ENCODE results near the gene AHSP. TPM values are rescaled to one million over a fixed set of nuclear protein-coding genes. Genes with fewer than 3 reads are reported as not detected.

Gene AHSP
- total and polyA plus RNA-seq, 2 of the 4 experiments (the other 2 are of a cell fraction) = not detected

DNA sequence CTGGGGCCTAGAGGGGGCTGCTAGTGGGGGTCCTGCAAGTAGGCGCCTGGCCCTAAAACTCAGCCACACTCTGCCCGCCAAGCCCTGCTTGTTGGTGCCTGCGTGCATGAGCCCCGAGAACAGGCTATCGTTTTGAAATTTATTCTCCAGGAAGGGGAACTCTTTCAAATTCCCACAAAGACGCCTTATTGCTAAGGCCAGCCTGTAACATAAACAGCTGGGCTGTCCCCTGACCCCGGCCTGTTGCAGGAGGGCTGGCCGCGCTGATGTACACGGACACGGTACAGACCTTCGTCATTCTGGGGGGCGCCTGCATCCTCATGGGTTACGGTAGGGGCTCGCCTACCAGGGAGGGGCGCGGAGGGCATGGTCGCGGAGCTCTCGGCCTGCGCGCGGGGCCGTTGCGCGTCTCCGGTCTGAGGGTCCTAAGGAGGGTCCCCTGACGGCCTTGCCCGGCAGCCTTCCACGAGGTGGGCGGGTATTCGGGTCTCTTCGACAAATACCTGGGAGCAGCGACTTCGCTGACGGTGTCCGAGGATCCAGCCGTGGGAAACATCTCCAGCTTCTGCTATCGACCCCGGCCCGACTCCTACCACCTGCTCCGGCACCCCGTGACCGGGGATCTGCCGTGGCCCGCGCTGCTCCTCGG, 40.5 kb upstream of the AHSP start:
- peak overlapping the region; percentile 89 for H3K4me2 ChIP-seq (ENCODE audit: low read depth, low read length)
- H2AFZ ChIP-seq (replicated peaks; ENCODE audit: low read length, poor library complexity) = peak overlapping the region; percentile 87
- no peak for DNase-seq
- H3K9ac ChIP-seq (ENCODE audit: low read depth, low read length) = peak overlapping the region; percentile 7; the same call in 1 of the 2 replicates
- no peak overlapping the region for H3K4ac ChIP-seq (ENCODE audit: low read depth, low read length)
- H3K14ac ChIP-seq (replicated peaks; ENCODE audit: low read depth, low read length) = no peak overlapping the region
- H2BK15ac ChIP-seq (ENCODE audit: low read depth, low read length) = no peak overlapping the region
- peaks cover 18% of the 10 kb centered on the region; the same call in 1 of the 2 replicates for H3K36me3 ChIP-seq (ENCODE audit: control insufficient read depth, insufficient read depth, low read length)
- H3K18ac ChIP-seq (ENCODE audit: low read depth, low read length) = no peak overlapping the region
- in situ Hi-C loops (cut with MboI; ENCODE audit: low sequenced_read_pairs) (no loop called here), intact Hi-C loops (cut with micrococcal nuclease) (no loop called here), dilution Hi-C loops (cut with HindIII; ENCODE audit: low sequenced_read_pairs, unreplicated experiment) (no loop called here)
- H3K27ac ChIP-seq (ENCODE audit: insufficient read depth, low read length) = no peak overlapping the region
- H4K8ac ChIP-seq (ENCODE audit: low read depth in 2 of 2, low read length in 2 of 2) = no peak overlapping the region
- TF ChIP-seq CEBPB (IDR thresholded peaks at IDR 0.05; ENCODE audit: low read depth, low read length) (no peak), NFE2L2 (IDR thresholded peaks at IDR 0.05; ENCODE audit: low read depth, low read length) (no peak), RCOR1 (IDR thresholded peaks at IDR 0.05; ENCODE audit: insufficient replicate concordance, low read length) (no peak), RAD21 (IDR thresholded peaks at IDR 0.05; ENCODE audit: low read length) (no peak), MXI1 (IDR thresholded peaks at IDR 0.05; ENCODE audit: borderline replicate concordance, low read depth, low read length) (no peak), CHD1 (IDR thresholded peaks at IDR 0.05; ENCODE audit: low read depth, low read length) (no peak), POLR2A (IDR thresholded peaks at IDR 0.05; ENCODE audit: low read depth, low read length) (no peak), BHLHE40 (IDR thresholded peaks at IDR 0.05; ENCODE audit: low read depth, low read length) (no peak), RFX5 (IDR thresholded peaks at IDR 0.05; ENCODE audit: low read depth, low read length) (no peak), USF2 (IDR thresholded peaks at IDR 0.05; ENCODE audit: low read depth, low read length) (no peak)
- no peak overlapping the region for H3K23ac ChIP-seq (ENCODE audit: low read depth, low read length)
- H3K9me1 ChIP-seq (ENCODE audit: insufficient read depth, low read length) = no peaks in the 10 kb centered on the region; the same call in 1 of the 2 replicates
- no peak overlapping the region for H4K5ac ChIP-seq (ENCODE audit: low read depth, low read length)
- H4K20me1 ChIP-seq (ENCODE audit: insufficient read depth, low read length) = peaks cover 3% of the 10 kb centered on the region; the same call in 1 of the 2 replicates
- no peak overlapping the region for H3K56ac ChIP-seq (ENCODE audit: extremely low read depth, insufficient read depth, low read length)
- CTCF ChIA-PET = no interaction called here
- H3K27me3 ChIP-seq (ENCODE audit: control insufficient read depth, insufficient read depth, low read length) = peaks cover 7% of the 10 kb centered on the region; the same call in 1 of the 2 replicates
- H2AK5ac ChIP-seq (ENCODE audit: low read depth, low read length) = no peak overlapping the region
- no TSS peak for BruUV-seq (replicated peaks)
- H3K79me1 ChIP-seq (ENCODE audit: low read depth in 1 of 2, low read length in 2 of 2) = no peaks in the 10 kb centered on the region
- no peak overlapping the region for H2BK20ac ChIP-seq (ENCODE audit: low read depth, low read length)
- H2AK9ac ChIP-seq (replicated peaks; ENCODE audit: low read depth, low read length, poor library complexity) = peak overlapping the region; percentile 79
- H3K4me1 ChIP-seq (ENCODE audit: control insufficient read depth, insufficient read depth, low read length) = peaks cover 6% of the 10 kb centered on the region; the same call in 1 of the 2 replicates
- H2BK5ac ChIP-seq (ENCODE audit: low read depth, low read length, poor library complexity, severe bottlenecking) = no peak overlapping the region
- no peak overlapping the region for H4K91ac ChIP-seq (ENCODE audit: insufficient read depth, low read depth, low read length)
- WGBS, 2 experiments (ENCODE audit: extremely low coverage in 2 of 2, insufficient read length in 1 of 2) = 11% methylated on average over 20 of the region's 48 CpGs; no CpG with 5 or more reads in 1 of the 2 experiments
- H2BK120ac ChIP-seq (ENCODE audit: low read depth, low read length) = no peak overlapping the region
- ATAC-seq (ENCODE audit: low read depth) = 0 out of 2 replicates have a peak, but pooled peaks have one; percentile 5
- H3K9me3 ChIP-seq (ENCODE audit: control insufficient read depth, insufficient read depth, low read length) = no peaks in the 10 kb centered on the region
- H3K4me3 ChIP-seq (ENCODE audit: insufficient read depth, low read depth, low read length) = peak overlapping the region; percentile 40
- POLR2A ChIA-PET (ENCODE audit: unreplicated experiment) = no interaction called here
